CD4-positive, alpha-beta T cell treated with Interleukin-17A for 1 hour (primary cell): ENCODE measurements around the gene DTNA.

ENCODE experiments used
- DNase-seq: peaks from one replicate; pipeline ENCODE4 v3.0.0-alpha.2; 2020

Gene DTNA

GRCh38 chr18:34773961-34774766 lies 64.1 kb downstream of the DTNA start:
- no peak for DNase-seq

- no peak for DNase-seq
Measured at GRCh38 chr18:34775461-34775860, 65.4 kb downstream of the DTNA start.

DNA sequence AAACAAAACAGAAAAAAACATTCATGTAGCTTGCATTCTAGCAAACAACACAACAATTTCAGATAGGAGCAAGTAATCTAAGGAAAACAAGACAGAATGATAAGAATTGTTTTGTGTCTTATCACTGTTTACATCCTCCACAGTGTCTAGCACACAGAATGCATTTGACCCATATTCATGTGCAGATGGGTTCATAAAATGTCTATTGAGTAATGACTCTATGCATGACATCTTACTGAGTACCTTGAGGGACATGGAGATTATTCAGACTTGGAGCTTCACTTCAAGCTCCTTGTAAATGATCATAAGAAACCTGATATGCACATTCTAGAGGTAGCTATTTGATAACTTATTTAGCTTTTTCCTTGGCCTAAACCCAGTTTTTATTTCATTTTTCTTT lies 69.0 kb downstream of the DTNA start:
- no peak for DNase-seq

DNA sequence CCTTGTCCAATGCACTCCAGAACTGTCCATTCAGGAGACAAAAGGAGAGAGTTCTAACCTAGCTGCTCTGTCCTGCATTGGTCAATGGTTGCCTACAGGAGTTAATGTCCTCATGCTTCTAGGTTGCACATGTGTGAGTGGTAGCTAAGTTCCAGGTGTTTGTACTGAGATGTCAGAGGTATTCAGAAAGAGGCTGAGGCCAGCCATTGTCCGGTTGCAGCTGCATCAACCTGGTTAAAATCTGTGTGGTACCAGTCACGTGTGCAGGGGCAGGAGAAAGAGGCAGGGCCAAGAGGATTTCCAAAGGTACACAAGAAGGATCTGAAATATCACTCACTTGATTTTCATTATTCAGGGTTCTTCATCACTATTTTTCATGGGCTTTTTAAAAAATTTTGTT lies 70.8 kb downstream of the DTNA start:
- no peak for DNase-seq

DNA sequence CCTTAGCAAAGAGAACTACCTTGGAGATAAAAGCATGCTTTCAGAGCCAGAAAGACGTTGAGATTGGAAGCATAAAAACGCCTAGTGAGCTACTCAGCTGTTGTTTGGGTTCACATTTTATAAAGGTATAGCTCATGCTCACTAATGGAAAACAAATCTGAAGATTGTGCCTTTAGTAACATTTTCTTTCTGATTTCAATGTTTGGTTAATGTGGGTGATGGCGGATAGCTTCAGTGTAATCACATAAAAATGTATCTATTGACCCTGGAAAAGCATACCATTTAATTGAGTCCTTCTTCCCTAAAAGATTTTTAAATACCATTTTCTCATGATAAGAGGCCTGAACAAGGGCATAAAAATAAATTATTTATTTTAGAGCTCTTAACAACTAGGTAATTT lies 73.4 kb downstream of the DTNA start:
- no peak for DNase-seq

DNA sequence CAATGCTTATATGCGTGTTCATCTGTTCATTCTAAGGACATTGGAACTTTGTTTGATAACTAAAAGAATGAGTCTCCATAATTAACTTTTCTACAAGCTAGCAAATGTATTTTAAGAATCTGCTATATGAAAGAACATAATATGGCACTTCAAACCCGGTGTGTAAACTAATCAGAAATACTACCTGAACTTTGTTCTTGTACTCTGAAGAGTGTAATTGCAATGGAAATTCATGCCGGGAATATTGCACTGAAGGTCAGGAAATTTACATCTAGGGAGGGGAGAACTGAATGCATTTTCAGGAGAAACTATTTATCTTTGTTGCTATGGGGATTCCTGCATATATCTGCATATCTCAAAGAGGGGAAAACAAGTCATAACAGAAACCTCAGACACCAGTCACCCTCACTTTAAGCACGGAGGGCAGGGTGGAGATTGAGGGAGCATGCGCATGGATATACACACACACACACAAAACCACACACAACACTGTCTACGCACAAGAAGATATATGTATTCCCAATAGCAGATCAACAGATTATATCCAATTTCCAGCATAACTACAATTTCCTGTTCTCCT lies 76.2 kb downstream of the DTNA start:
- no peak for DNase-seq

GRCh38 chr18:34787931-34788532 lies 77.9 kb downstream of the DTNA start:
- peak; percentile 52 for DNase-seq

- DNase-seq: no peak
Measured at GRCh38 chr18:34789768-34790344, 79.8 kb downstream of the DTNA start.

DNA sequence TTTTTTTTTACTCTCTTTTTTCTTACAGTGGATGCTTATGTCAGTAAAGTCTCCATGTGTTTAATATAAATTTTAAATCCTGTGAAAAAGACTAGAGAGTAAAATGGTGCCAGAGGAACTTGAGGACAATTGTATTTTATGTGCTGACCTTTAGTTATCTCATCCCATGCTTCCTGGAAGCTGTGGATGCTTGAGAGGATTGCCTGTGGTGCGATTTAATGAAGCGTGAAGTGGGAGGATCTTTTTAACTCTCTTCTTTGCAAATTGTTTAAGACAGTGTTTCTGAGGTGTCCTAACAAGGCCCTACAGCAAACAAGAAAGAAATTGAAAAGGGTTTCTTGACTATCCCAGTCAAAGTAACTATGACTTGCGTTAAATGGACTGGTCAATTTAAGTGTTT lies 84.2 kb downstream of the DTNA start:
- no peak for DNase-seq

- no peak for DNase-seq
Measured at GRCh38 chr18:34795070-34795732, 85.1 kb downstream of the DTNA start.

- no peak for DNase-seq
Measured at GRCh38 chr18:34796035-34796657, 86.0 kb downstream of the DTNA start.

DNA sequence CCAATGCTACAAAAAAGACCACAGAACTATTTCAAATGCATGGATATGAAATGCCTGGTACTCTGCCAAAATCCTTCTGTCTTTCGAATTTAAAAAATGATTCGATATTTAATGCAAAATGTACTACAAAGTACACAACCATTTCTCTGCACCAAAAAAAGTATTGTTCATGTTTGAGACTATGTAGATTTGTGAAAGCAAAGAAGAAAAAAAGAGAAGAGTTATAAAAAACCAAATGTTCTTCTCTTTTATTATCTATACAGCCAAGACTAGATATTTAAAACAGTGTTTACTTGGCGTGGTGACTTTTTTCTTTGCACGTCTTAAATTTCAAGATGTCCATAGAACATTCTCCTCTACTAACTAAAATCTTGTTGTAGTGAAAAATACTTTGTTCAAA lies 89.2 kb downstream of the DTNA start:
- no peak for DNase-seq

DNA sequence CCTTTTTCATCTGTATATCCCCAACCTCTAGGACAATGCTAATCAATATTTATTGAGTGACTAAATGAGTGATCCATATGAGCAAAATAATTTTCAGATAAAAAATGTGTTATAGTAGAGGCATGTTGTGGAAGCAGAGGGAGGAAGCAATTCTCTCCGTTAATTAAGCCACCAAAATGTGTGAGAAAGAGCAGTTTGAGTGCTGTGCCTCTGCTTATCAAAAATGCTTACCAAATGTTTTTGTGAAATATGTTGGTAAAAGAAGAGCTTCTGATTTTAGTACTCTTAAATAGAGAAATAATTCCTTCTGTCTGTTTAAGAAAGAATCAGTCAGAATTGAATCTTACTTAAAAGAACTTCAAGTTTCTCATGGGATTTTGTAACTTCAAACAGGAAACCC lies 90.3 kb downstream of the DTNA start:
- no peak for DNase-seq

DNA sequence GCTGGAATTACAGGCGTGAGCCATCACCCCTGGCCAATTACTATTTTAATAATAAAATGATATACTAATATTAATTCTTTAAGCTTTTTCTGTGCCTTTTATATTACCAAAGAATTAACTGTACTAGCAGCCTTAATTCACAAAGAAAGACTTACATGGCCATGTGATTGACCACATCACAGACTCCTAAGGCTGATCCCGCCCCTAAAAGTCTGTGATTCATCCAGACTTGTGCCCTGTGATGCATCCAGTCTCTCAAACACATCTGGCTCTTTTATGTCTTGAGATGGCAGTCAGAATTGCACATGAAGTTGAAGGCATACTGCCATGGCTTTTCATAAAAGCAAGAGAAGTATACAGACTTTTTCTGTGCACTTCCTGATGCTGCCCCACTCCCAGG lies 91.7 kb downstream of the DTNA start:
- no peak for DNase-seq

DNA sequence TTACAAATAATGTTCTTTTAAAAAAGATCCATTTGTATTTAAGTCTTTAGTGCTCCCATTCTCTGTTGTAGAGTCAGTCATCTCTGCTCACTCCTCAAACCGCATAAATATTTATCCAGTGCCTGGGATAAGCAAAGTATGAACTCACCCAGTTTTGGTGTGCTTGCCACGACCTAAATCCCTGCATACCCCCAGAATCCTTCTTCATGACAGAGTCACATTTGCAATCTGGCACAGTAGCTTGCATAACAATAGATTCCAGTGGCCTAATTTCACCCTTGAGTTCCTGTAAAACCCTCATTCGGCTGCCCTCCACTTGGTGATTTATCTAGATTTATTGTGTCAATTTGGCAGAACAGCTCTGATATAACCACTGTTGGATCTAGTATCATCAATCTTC lies 92.9 kb downstream of the DTNA start:
- no peak for DNase-seq

GRCh38 chr18:34803877-34804400 lies 93.8 kb downstream of the DTNA start:
- DNase-seq: no peak

GRCh38 chr18:34805103-34805877 lies 95.2 kb downstream of the DTNA start:
- no peak for DNase-seq

- no peak for DNase-seq
Measured at GRCh38 chr18:34805878-34806351, 95.8 kb downstream of the DTNA start.

GRCh38 chr18:34806527-34806926 lies 96.4 kb downstream of the DTNA start:
- DNase-seq: no peak

DNA sequence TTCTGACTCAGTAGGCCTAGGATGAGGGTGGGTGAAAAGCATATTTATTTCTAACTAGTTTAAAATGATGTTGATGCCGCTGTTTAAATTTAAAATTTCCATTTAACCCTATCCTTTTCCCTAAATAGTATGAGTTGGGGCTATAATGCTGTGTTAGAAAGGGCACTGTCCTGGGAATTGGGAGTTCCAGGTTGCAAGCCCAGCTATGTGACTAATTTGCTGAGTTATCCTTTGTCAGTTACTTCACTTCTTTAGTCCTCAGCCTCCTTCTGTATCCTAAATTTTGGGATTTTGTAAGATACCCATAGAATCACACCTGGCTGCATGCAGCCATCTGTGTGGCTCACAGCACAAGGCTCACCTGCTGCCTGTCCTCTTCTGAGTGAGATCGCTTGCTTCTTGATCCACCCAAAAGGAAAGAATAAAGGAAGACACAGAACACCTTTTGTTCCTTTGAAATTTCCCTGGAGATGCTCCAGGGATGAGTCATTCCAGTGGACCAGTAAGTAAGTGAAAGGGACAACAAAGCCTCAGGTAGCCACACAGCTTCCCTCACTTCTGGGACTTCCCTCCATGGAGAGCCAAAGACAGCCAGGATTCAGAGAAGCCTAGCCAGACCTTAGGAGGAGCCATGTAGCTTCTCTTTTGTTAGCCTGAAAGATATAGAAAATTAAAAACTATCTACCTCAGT lies 97.2 kb downstream of the DTNA start:
- no peak for DNase-seq

- DNase-seq: no peak
Measured at GRCh38 chr18:34808389-34808788, 98.3 kb downstream of the DTNA start.
